Body of pancreas (tissue), 4 donors: ENCODE measurements around the gene PSMC6. TPM values are rescaled to one million over a fixed set of nuclear protein-coding genes. Genes with fewer than 3 reads are reported as not detected.
A peak's percentile ranks its signal among the peaks of the same experiment; 100 is the strongest.

Source experiments
- ATAC-seq: fragments of 150-250 bp; one replicate; pipeline ENCODE4 v1.9.1; 2016
- DNase-seq, 4 donors: peaks; one replicate each; pipeline ENCODE4 v3.0.0-alpha.2; 2019
- H3K27ac ChIP-seq, 4 donors: fragments of 200-600 bp; sonication (generic); 1 replicate in 3 of 4; 2 replicates in 1 of 4; pipeline versions ENCODE4 v1.5.1 to v1.6.1; 2016 to 2019; ENCODE audit warnings: mild to moderate bottlenecking in 1 of 4, mixed read lengths in 1 of 4, moderate library complexity in 1 of 4
- H3K27me3 ChIP-seq, 2 donors: fragments of 200-600 bp; sonication (generic); one replicate each; pipeline ENCODE4 v1.6.0; 2016; ENCODE audit warnings: mild to moderate bottlenecking in 1 of 2
- H3K36me3 ChIP-seq, 2 donors: fragments of 200-600 bp; sonication (generic); replicated peaks in 1 of 2; 2 replicates each; pipeline ENCODE4 v1.5.1; 2016; ENCODE audit warnings: low read depth in 2 of 2; ENCODE audit not compliant: insufficient read depth in 1 of 2
- H3K4me1 ChIP-seq: fragments of 200-600 bp; sonication (generic); one replicate; pipeline ENCODE4 v1.6.0; 2016
- H3K4me3 ChIP-seq, 2 donors: fragments of 200-600 bp; sonication (generic); 1 replicate in 1 of 2; 2 replicates in 1 of 2; pipeline ENCODE4 v1.5.1; 2016 to 2019
- H3K9me3 ChIP-seq, 3 donors: fragments of 200-600 bp; sonication (generic); 1 replicate in 2 of 3; 2 replicates in 1 of 3; pipeline ENCODE4 v1.5.1; 2016
- POLR2A ChIP-seq, 3 donors: fragments of 450-650 bp; IDR thresholded peaks; one replicate each; pipeline ENCODE4 v1.6.1; 2016; ENCODE audit warnings: antibody characterized with exemption in 3 of 3, mild to moderate bottlenecking in 2 of 3
- WGBS, 2 donors: methylation state at CpG; one replicate each; pipeline ENCODE4 v1.1.5; 2017; 5-methylcytosine and 5-hydroxymethylcytosine counted together
- intact Hi-C: fragments of 100-400 bp; cut with DNase I; formaldehyde crosslinking; loops from one replicate; pipeline ENCODE4 v1.15.1; 2023
- total RNA-seq, 2 donors: library from RNA; depleted of rRNA; stranded (reverse); fragments of >200 nt; gene quantifications; one replicate each; pipeline ENCODE4 v1.1.0, GENCODE V29; 2016
- TF ChIP-seq, protein P1 (sequence below), 7 experiments: fragments of 450-650 bp in 4 of 7; fragments of 200-600 bp in 3 of 7; sonication (generic) in 3 of 7; IDR thresholded peaks; one replicate each; pipeline ENCODE4 v1.5.1; 2016 to 2019; ENCODE audit warnings: antibody characterized with exemption in 7 of 7

PSMC6 gene
- total RNA-seq, 2 donors from 2014 or later, result 37.2 to 66.7 TPM

DNA sequence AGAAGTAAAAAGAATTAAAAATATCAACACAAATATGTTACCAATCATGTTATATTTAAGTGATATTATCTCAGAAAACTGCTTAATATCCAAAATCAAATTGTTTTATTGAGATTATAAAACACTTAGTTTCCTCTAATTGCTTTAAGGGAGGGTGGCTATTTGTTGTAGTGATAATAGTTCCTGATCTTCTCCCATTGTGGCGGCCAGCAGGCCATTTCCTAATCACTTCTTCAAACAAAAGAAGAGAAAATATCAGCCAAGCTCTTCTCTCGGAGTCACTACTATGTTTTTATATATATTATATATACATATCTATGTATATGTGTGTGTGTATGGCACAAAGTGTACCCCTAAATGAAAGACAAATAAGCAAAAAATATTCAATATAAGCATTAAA, 43.1 kb upstream of the PSMC6 start:
- H3K9me3 ChIP-seq, result no peaks in the 10 kb centered on the region
- H3K4me1 ChIP-seq, result no peaks in the 10 kb centered on the region
- intact Hi-C loops, result no loop called here
- no peak overlapping the region for H3K4me3 ChIP-seq
- no peak for TF ChIP-seq POLR2A (IDR thresholded peaks at IDR 0.05)
- TF ChIP-seq, protein P1, sequence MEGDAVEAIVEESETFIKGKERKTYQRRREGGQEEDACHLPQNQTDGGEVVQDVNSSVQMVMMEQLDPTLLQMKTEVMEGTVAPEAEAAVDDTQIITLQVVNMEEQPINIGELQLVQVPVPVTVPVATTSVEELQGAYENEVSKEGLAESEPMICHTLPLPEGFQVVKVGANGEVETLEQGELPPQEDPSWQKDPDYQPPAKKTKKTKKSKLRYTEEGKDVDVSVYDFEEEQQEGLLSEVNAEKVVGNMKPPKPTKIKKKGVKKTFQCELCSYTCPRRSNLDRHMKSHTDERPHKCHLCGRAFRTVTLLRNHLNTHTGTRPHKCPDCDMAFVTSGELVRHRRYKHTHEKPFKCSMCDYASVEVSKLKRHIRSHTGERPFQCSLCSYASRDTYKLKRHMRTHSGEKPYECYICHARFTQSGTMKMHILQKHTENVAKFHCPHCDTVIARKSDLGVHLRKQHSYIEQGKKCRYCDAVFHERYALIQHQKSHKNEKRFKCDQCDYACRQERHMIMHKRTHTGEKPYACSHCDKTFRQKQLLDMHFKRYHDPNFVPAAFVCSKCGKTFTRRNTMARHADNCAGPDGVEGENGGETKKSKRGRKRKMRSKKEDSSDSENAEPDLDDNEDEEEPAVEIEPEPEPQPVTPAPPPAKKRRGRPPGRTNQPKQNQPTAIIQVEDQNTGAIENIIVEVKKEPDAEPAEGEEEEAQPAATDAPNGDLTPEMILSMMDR (IDR thresholded peaks at IDR 0.05), result no peak
- DNase-seq (no peak), ATAC-seq (no peak)
- no peak overlapping the region for H3K27ac ChIP-seq
- no peaks in the 10 kb centered on the region for H3K27me3 ChIP-seq
- 81 to 93% methylated on average over 2 of the region's 2 CpGs for WGBS, 2 donors
- peaks cover 0 to 4% of the 10 kb centered on the region in 2 donors for H3K36me3 ChIP-seq

DNA sequence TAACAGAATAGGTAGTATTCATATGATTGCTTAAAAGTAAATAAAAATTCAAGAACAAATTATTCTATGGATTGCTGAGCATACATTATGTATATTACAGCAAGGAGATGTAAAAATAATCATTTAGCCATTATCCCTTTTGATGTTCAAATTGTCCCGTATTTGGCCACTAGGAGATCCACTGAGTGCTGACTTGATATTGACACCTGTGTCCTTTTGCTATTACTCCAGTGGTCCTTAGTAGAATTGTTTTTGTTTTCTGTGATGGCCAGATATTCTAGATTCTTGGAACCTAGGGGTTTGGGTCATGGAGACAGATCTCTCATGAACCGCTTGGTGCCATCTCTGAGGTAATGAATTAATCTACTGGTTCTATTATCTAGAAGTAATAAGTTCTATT, 28.4 kb upstream of the PSMC6 start:
- Histone ChIP-seq H3K27me3 (no peaks in the 10 kb centered on the region), H3K4me1 (no peaks in the 10 kb centered on the region), H3K9me3 (no peaks in the 10 kb centered on the region), H3K36me3 (peaks cover 0 to 14% of the 10 kb centered on the region in 2 donors), H3K27ac (no peak overlapping the region), H3K4me3 (no peak overlapping the region)
- 81 to 97% methylated on average over 2 of the region's 2 CpGs for WGBS, 2 donors
- no peak for ATAC-seq
- DNase-seq, result no peak
- TF ChIP-seq POLR2A (IDR thresholded peaks at IDR 0.05), result no peak
- TF ChIP-seq, protein P1 (IDR thresholded peaks at IDR 0.05), result peak in 4 of 7 experiments; percentile 26 to 38 (median 28)
- intact Hi-C loops, result no loop called here

- no peak for DNase-seq
- Histone ChIP-seq H3K27ac (no peak overlapping the region), H3K9me3 (no peaks in the 10 kb centered on the region), H3K27me3 (no peaks in the 10 kb centered on the region), H3K4me3 (no peak overlapping the region), H3K4me1 (peaks cover 30% of the 10 kb centered on the region), H3K36me3 (peaks cover 0 to 9% of the 10 kb centered on the region in 2 donors)
- ATAC-seq, result no peak
- intact Hi-C loops, result no loop called here
- no peak for TF ChIP-seq POLR2A (IDR thresholded peaks at IDR 0.05)
- TF ChIP-seq, protein P1 (IDR thresholded peaks at IDR 0.05), result no peak
- 51 to 52% methylated on average over 2 of the region's 2 CpGs for WGBS, 2 donors
Observed at GRCh38 chr14:52683985-52684520, 22.9 kb upstream of the PSMC6 start.

- 75 to 86% methylated on average over 1 of the region's 1 CpG for WGBS, 2 donors
- DNase-seq (no peak), ATAC-seq (no peak)
- TF ChIP-seq POLR2A (IDR thresholded peaks at IDR 0.05), result no peak
- TF ChIP-seq, protein P1 (IDR thresholded peaks at IDR 0.05), result no peak
- Histone ChIP-seq H3K4me1 (peaks cover 47% of the 10 kb centered on the region), H3K9me3 (no peaks in the 10 kb centered on the region), H3K27me3 (no peaks in the 10 kb centered on the region), H3K36me3 (peaks cover 0 to 7% of the 10 kb centered on the region in 2 donors), H3K27ac (no peak overlapping the region), H3K4me3 (no peak overlapping the region)
- intact Hi-C loops, result no loop called here
Observed at GRCh38 chr14:52686176-52686575, 20.8 kb upstream of the PSMC6 start.
